Smooth muscle cell (in vitro differentiated cells): ENCODE data around the gene TP53AIP1. TPM values are rescaled to one million over a fixed set of nuclear protein-coding genes. Genes with fewer than 3 reads are reported as not detected.

Source experiments
- DNase-seq: peaks from one replicate; lab custom pipeline; 2025; ENCODE audit not compliant: unreplicated experiment; lab: John Stamatoyannopoulos, UW
- H2AFZ ChIP-seq: fragments of 200-600 bp; sonication (generic); 2 replicates; pipeline ENCODE4 v1.6.0; 2016; ENCODE audit warnings: antibody characterized with exemption, low read depth, mild to moderate bottlenecking
- H3F3A ChIP-seq: fragments of 200-600 bp; sonication (generic); 2 replicates; pipeline ENCODE4 v1.6.0; 2017; ENCODE audit warnings: antibody characterized with exemption, low read depth
- H3K27ac ChIP-seq: fragments of 200-600 bp; sonication (generic); 2 replicates; pipeline ENCODE4 v1.5.1; 2016; ENCODE audit warnings: low read depth, mild to moderate bottlenecking
- H3K27me3 ChIP-seq: fragments of 200-600 bp; sonication (generic); 2 replicates; pipeline ENCODE4 v1.6.1; 2016; ENCODE audit warnings: low read depth, mild to moderate bottlenecking
- H3K36me3 ChIP-seq: fragments of 200-600 bp; sonication (generic); 2 replicates; pipeline ENCODE4 v1.5.1; 2016; ENCODE audit warnings: low read depth
- H3K4me1 ChIP-seq: fragments of 200-600 bp; sonication (generic); 2 replicates; pipeline ENCODE4 v1.5.1; 2016; ENCODE audit warnings: low read depth
- H3K4me2 ChIP-seq: fragments of 200-600 bp; sonication (generic); 2 replicates; pipeline ENCODE4 v1.6.0; 2016; ENCODE audit warnings: mild to moderate bottlenecking
- H3K4me3 ChIP-seq: fragments of 200-600 bp; sonication (generic); 2 replicates; pipeline ENCODE4 v1.5.1; 2016; ENCODE audit warnings: mild to moderate bottlenecking
- H3K79me2 ChIP-seq: fragments of 200-600 bp; sonication (generic); 2 replicates; pipeline ENCODE4 v1.6.0; 2016; ENCODE audit warnings: low read depth, mild to moderate bottlenecking
- H3K9ac ChIP-seq: fragments of 200-600 bp; sonication (generic); 2 replicates; pipeline ENCODE4 v1.6.0; 2016; ENCODE audit warnings: low read depth
- H3K9me3 ChIP-seq: fragments of 200-600 bp; sonication (generic); replicated peaks from 2 replicates; pipeline ENCODE4 v1.5.1; 2016; ENCODE audit warnings: low read depth
- H4K20me1 ChIP-seq: fragments of 200-600 bp; sonication (generic); 2 replicates; pipeline ENCODE4 v1.6.0; 2016; ENCODE audit warnings: low read depth
- CTCF ChIP-seq: fragments of 200-600 bp; sonication (generic); IDR thresholded peaks from 2 replicates; pipeline ENCODE4 v1.5.1; 2017; ENCODE audit warnings: borderline replicate concordance, mild to moderate bottlenecking, antibody characterized with exemption; ENCODE audit not compliant: insufficient read depth, poor library complexity, severe bottlenecking
- WGBS: methylation state at CpG from one replicate; pipeline ENCODE4 v1.1.7; 2016; ENCODE audit warnings: low lambda C conversion rate; 5-methylcytosine and 5-hydroxymethylcytosine counted together
- polyA plus RNA-seq: library from polyadenylated mRNA; unstranded; fragments of >200 nt; fragmentation: Nextera tagmentation; extraction: Ambion mirVana; gene quantifications from 2 replicates; pipeline ENCODE4 v1.2.1, GENCODE V29; 2016
- total RNA-seq: library from RNA; depleted of rRNA; stranded (reverse); fragments of >200 nt; gene quantifications from 2 replicates; pipeline ENCODE4 v1.2.3, GENCODE V29; 2014

The TP53AIP1 gene
- total and polyA plus RNA-seq, 2 experiments from 2014 or later: 0.38 to 0.81 TPM

GRCh38 chr11:128967578-128967977, 24.9 kb upstream of the TP53AIP1 start:
- TF ChIP-seq CTCF: no peak
- H3K36me3 ChIP-seq: peaks cover 6% of the 10 kb centered on the region
- no peaks in the 10 kb centered on the region for H3F3A ChIP-seq
- no peaks in the 10 kb centered on the region for H3K27me3 ChIP-seq
- H3K27ac ChIP-seq: no peak overlapping the region
- H3K9me3 ChIP-seq: no peaks in the 10 kb centered on the region
- H3K4me1 ChIP-seq: no peaks in the 10 kb centered on the region
- no peak overlapping the region for H3K9ac ChIP-seq
- no peak overlapping the region for H2AFZ ChIP-seq
- H3K4me2 ChIP-seq: no peak overlapping the region
- no peaks in the 10 kb centered on the region for H3K79me2 ChIP-seq
- H3K4me3 ChIP-seq: no peak overlapping the region
- DNase-seq: no peak
- WGBS: 85% methylated on average over 6 of the region's 6 CpGs
- no peaks in the 10 kb centered on the region for H4K20me1 ChIP-seq

GRCh38 chr11:128965485-128965884, 22.8 kb upstream of the TP53AIP1 start:
- H3K4me3 ChIP-seq: no peak overlapping the region
- no peak for TF ChIP-seq CTCF
- no peak overlapping the region for H3K9ac ChIP-seq
- H3K27me3 ChIP-seq: no peaks in the 10 kb centered on the region
- H2AFZ ChIP-seq: no peak overlapping the region
- H4K20me1 ChIP-seq: no peaks in the 10 kb centered on the region
- H3K27ac ChIP-seq: no peak overlapping the region
- no peaks in the 10 kb centered on the region for H3F3A ChIP-seq
- no peak overlapping the region for H3K4me2 ChIP-seq
- H3K79me2 ChIP-seq: no peaks in the 10 kb centered on the region
- no peaks in the 10 kb centered on the region for H3K36me3 ChIP-seq
- no peaks in the 10 kb centered on the region for H3K9me3 ChIP-seq
- 66% methylated on average over 4 of the region's 4 CpGs for WGBS
- no peaks in the 10 kb centered on the region for H3K4me1 ChIP-seq
- no peak for DNase-seq

GRCh38 chr11:128964463-128964930, 21.8 kb upstream of the TP53AIP1 start:
- Histone ChIP-seq H3K9ac (no peak overlapping the region), H3K36me3 (no peaks in the 10 kb centered on the region), H3K4me3 (no peak overlapping the region), H3K9me3 (no peaks in the 10 kb centered on the region), H3K79me2 (no peaks in the 10 kb centered on the region), H3K4me2 (no peak overlapping the region), H3K27ac (no peak overlapping the region), H3K4me1 (no peaks in the 10 kb centered on the region), H4K20me1 (no peaks in the 10 kb centered on the region), H2AFZ (no peak overlapping the region), H3F3A (no peaks in the 10 kb centered on the region), H3K27me3 (no peaks in the 10 kb centered on the region)
- WGBS: 80% methylated on average over 7 of the region's 7 CpGs
- TF ChIP-seq CTCF: no peak
- no peak for DNase-seq

- Histone ChIP-seq H3K9ac (no peak overlapping the region), H3K36me3 (no peaks in the 10 kb centered on the region), H2AFZ (no peak overlapping the region), H3F3A (no peaks in the 10 kb centered on the region), H3K4me3 (no peak overlapping the region), H3K27ac (no peak overlapping the region), H4K20me1 (no peaks in the 10 kb centered on the region), H3K79me2 (no peaks in the 10 kb centered on the region), H3K4me2 (no peak overlapping the region), H3K9me3 (no peaks in the 10 kb centered on the region), H3K4me1 (no peaks in the 10 kb centered on the region), H3K27me3 (no peaks in the 10 kb centered on the region)
- WGBS: 75% methylated on average over 3 of the region's 3 CpGs
- no peak for TF ChIP-seq CTCF
- DNase-seq: no peak
These were observed 21.2 kb upstream of the TP53AIP1 start for GRCh38 chr11:128963744-128964325.
